ENCODE results near the gene ACIN1.

Gene ACIN1

DNA sequence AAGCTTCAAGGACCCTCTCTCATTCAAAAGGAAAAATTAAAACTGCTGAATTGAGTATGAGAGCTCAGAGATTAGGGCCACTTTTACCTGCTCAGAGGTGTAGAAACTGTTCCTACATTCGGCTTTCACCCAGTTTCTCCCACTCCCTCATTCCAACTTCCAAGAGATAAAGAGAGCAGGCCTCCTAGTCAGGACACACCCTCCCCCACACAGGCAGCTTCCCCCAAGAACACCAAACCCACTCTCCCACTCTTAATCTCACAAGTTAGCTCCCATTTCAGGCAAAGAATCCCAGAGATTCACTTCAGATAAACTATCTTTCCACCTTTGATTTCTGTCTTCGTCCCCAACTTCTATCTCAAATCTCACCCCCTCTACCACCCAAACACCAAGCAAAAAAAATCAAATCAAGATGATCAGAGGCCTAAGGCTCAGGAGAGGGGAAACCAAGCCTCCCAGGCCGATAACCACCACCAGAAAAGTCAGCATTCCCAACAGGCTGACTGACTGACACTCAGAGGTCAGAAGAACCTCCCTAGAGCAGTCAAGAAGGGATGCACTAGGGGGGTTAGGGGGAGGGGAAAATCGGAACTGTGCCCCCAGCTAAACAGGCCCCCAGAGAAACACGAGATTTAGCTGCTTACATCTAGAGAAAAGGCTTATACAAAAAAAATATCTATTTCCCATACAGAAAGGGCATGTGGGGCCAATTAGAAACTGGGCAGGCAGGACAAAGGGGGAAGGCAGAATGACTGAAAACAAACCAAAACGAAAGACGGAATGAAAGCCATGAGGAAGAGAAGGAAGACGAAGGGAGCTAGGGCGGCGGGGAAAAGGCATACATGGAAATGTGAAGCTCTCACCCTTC is 24.4 kb downstream of the ACIN1 start:
- Mint-ChIP-seq H3K4me3 (peak overlapping the region; percentile 98), H3K36me3 (ENCODE audit: low read depth) (peaks cover 94% of the 10 kb centered on the region), H3K4me1 (ENCODE audit: low read depth) (peaks cover 43% of the 10 kb centered on the region), H3K9me3 (no peaks in the 10 kb centered on the region), H3K27ac (peak overlapping the region; percentile 97), H3K27me3 (no peaks in the 10 kb centered on the region)
- no peak for DNase-seq

DNA sequence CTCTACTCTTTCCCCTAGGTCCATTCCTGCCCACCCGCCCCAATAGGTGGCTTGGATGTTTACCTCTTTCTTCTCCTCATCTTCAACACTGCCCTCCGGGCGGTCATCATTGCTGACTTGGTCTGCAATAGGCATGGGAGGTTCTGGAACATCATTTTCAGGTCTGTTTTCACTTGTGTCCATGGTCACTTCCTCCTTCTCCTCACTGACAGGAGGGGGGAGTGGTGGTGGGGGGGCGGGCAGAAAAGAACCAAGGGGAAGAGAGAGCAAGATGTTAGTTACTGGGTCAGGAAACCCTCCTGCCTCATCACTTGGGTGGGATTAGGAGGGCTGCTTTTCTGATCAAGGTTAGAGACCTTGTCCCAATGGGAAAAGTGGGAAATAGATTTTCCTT is 25.5 kb downstream of the ACIN1 start:
- H3K9me3 Mint-ChIP-seq: no peaks in the 10 kb centered on the region
- peaks cover 44% of the 10 kb centered on the region for H3K4me1 Mint-ChIP-seq (ENCODE audit: low read depth)
- H3K27me3 Mint-ChIP-seq: no peaks in the 10 kb centered on the region
- DNase-seq: no peak
- H3K4me3 Mint-ChIP-seq: peak overlapping the region; percentile 98
- peak overlapping the region; percentile 85 for H3K27ac Mint-ChIP-seq
- peaks cover 92% of the 10 kb centered on the region for H3K36me3 Mint-ChIP-seq (ENCODE audit: low read depth)

DNA sequence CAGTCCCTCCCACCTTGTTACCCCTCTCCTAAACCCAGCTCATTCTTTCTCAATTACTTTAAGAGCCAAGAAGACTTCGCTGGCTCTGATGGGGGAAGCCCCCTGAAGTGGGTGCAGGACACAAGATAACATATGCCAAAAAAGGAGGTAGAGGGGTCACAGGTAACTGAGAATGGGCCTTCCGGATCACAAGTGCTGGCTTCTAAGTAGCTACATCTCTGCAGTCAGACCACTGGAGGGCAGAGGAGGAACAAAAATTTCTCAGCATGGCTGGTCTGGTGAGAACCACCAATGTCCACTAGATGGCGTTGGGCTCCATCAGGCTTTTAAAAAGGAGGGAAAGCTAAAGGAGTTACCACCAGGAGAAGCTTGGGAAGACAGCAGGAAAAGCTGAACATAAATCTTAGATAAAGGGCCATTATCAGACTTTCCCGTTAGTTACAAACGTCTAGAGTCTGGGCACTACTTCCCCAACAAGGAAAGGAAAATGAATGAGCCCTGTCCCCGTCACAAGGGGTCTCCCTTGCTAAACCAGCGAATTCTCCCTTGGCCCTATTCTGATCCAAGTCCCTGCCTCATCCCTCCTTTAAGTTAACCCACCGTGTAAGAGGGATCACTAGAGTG is 26.0 kb downstream of the ACIN1 start:
- H3K9me3 Mint-ChIP-seq: no peaks in the 10 kb centered on the region
- peak overlapping the region; percentile 98 for H3K4me3 Mint-ChIP-seq
- H3K4me1 Mint-ChIP-seq (ENCODE audit: low read depth): peaks cover 44% of the 10 kb centered on the region
- DNase-seq: peak; percentile 70
- peak overlapping the region; percentile 85 for H3K27ac Mint-ChIP-seq
- H3K27me3 Mint-ChIP-seq: no peaks in the 10 kb centered on the region
- peaks cover 93% of the 10 kb centered on the region for H3K36me3 Mint-ChIP-seq (ENCODE audit: low read depth)

DNA sequence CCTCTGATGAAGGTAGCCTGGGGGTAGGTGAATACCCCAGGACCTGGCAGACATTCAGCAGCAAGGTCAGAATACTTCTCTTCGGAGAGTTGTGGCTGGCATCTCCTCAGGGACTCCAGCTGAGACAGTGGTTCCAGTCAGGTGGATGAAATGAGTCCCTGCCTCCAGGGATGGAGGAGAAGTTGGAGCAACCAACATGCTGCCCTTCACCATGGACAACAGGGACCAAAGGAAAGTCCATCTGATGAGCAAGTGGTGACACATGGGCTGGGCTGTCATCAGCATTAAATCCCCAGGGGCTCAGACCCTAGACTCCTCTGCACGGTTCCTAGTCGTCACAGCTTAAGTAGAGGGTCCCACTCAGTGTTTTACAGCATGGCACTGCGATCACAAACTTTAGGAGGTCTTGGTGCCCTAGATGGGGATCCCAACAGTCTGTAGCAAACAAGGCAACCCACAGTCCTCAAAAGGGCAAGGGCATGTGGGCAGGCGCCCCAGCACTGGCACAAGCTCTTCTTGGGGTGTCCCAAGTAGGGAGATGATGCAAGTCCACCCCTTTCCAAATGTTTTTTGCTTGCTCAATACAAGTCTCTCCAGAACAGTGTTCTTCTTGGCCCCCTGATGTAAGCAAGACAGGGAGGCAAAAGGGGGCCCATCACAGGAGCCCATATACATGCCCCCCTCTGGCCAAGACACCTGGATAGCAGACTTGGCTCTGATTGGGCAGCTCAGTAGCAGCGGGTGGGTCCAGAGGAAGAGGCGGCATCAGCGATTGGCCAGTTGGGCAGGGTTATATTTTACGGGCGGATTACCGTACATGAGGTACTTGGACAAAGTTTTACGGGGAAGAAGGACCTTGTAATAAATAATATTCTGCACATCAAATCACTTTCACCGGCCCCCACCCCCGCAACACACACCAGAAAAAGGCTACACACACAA is 26.8 kb downstream of the ACIN1 start:
- H3K27me3 Mint-ChIP-seq: no peaks in the 10 kb centered on the region
- H3K4me3 Mint-ChIP-seq: peak overlapping the region; percentile 98
- no peaks in the 10 kb centered on the region for H3K9me3 Mint-ChIP-seq
- H3K27ac Mint-ChIP-seq: peak overlapping the region; percentile 85
- DNase-seq: peak; percentile 22
- H3K36me3 Mint-ChIP-seq (ENCODE audit: low read depth): peaks cover 93% of the 10 kb centered on the region
- peaks cover 44% of the 10 kb centered on the region for H3K4me1 Mint-ChIP-seq (ENCODE audit: low read depth)

DNA sequence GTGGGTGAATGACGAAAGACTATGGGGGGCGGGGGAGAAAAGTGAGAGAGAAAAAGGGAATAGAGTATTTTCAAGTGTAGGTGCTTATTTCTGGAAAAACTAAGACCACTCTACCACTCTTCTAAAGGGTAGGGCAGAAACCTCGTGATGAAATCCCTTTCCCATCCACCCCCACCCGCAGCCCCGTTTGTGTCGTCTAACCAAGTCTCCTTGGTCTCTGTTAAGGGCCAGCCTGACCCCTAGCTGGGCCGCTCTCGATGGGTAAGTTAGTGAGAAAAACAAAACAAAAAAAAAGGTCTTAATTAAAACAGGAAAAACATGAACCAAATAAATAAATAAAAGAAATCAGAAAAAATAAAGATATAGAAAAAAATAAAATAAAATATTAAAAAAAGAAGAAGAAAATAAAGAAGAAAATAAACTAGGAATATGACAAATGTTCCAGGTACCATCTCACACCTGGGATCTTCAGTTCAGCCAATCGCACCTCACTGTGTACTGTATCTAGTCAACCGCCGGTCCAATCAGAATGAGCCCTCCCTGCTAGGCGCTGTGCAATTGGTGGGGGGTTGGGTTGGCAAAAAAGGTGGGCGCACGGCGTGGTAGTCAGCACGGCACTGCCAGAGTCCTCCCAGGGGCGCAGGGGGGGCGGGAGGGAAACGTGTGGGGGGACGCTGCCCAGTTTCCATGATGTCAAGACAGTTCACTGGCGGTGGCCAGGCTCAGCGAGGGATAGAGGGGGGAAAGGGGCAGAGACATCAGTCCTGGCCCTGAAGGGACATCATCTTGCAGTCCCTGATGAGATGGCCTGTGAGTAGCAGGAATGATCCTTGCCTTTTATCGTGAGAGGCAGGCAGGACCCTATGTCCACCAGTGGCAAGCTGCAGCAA is 27.8 kb downstream of the ACIN1 start:
- H3K36me3 Mint-ChIP-seq (ENCODE audit: low read depth): peaks cover 93% of the 10 kb centered on the region
- no peaks in the 10 kb centered on the region for H3K27me3 Mint-ChIP-seq
- H3K4me1 Mint-ChIP-seq (ENCODE audit: low read depth): peaks cover 38% of the 10 kb centered on the region
- H3K27ac Mint-ChIP-seq: peak overlapping the region; percentile 47
- DNase-seq: peak; percentile 20
- H3K9me3 Mint-ChIP-seq: no peaks in the 10 kb centered on the region
- H3K4me3 Mint-ChIP-seq: no peak overlapping the region

DNA sequence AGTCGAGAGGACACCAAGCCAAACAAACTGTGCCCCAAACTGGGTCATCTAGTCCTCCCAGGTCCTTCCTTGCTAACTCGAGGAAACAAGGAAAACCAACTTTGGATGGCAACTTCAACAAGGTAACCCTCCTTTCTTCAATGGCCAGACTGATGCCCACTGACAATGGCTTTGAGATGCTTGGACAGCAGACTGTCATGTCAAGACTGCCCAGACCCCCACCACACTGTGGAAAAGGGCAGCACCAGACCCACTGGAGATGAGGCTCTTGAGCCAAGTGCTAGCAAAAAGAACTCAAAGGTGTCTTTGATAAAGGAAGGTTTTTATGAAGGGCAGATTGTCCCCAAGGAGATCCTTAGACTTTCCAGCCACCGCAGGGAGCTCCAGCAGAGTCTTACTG is 28.6 kb downstream of the ACIN1 start:
- H3K36me3 Mint-ChIP-seq (ENCODE audit: low read depth): peaks cover 92% of the 10 kb centered on the region
- H3K27ac Mint-ChIP-seq: peak overlapping the region; percentile 47

DNA sequence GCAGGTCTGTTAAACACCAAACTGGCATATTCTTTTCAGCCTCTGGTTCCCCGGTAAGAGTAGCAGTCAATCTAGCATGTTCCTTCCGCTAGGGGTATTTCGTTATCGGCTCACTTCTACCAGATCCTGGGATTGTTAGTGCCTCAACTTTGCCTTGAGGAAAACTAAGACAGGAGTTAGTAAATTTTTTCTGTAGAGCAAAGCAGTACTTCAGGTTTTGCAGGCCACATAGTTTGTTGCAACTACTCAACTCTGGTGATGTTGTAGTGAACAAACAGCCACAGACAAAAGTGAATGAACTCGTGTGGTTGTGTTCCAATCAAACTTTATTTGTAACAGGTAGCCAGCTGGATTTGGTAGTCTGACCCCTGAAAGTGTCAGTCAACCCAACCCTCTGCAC is 31.3 kb downstream of the ACIN1 start:
- DNase-seq: no peak
- peaks cover 97% of the 10 kb centered on the region for H3K36me3 Mint-ChIP-seq (ENCODE audit: low read depth)
- H3K4me1 Mint-ChIP-seq (ENCODE audit: low read depth): peaks cover 10% of the 10 kb centered on the region
- H3K27ac Mint-ChIP-seq: peak overlapping the region; percentile 22
- no peak overlapping the region for H3K4me3 Mint-ChIP-seq
- no peaks in the 10 kb centered on the region for H3K27me3 Mint-ChIP-seq
- no peaks in the 10 kb centered on the region for H3K9me3 Mint-ChIP-seq

More for the DNA sequence above, 28.6 kb downstream of the ACIN1 start:
- Mint-ChIP-seq H3K4me1 (ENCODE audit: low read depth) (peaks cover 30% of the 10 kb centered on the region), H3K9me3 (no peaks in the 10 kb centered on the region), H3K27me3 (no peaks in the 10 kb centered on the region), H3K4me3 (no peak overlapping the region)
- peak; percentile 9 for DNase-seq

DNA sequence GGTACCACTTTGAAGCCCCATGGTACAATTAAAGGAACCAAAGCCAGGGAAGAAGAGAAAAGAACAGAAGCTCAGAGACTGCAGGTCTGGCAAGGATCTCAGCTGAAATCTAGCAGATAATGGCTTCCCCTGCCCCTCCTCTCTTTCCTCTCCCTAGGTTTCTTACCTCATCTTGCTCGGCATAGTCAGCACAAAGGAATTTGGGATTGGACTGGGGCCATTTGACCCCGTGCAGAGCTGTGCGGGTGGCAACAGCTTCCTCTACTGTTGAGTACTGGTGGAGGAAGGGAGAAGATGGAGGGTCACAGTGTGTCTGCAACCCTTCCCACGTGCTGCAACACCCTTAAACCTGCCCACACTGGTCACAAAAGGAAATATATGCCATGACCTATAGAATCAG is 32.9 kb downstream of the ACIN1 start:
- Mint-ChIP-seq H3K36me3 (ENCODE audit: low read depth) (peaks cover 88% of the 10 kb centered on the region), H3K4me1 (ENCODE audit: low read depth) (peaks cover 12% of the 10 kb centered on the region), H3K27me3 (no peaks in the 10 kb centered on the region), H3K27ac (peak overlapping the region; percentile 4), H3K4me3 (no peak overlapping the region), H3K9me3 (no peaks in the 10 kb centered on the region)
- peak; percentile 5 for DNase-seq

DNA sequence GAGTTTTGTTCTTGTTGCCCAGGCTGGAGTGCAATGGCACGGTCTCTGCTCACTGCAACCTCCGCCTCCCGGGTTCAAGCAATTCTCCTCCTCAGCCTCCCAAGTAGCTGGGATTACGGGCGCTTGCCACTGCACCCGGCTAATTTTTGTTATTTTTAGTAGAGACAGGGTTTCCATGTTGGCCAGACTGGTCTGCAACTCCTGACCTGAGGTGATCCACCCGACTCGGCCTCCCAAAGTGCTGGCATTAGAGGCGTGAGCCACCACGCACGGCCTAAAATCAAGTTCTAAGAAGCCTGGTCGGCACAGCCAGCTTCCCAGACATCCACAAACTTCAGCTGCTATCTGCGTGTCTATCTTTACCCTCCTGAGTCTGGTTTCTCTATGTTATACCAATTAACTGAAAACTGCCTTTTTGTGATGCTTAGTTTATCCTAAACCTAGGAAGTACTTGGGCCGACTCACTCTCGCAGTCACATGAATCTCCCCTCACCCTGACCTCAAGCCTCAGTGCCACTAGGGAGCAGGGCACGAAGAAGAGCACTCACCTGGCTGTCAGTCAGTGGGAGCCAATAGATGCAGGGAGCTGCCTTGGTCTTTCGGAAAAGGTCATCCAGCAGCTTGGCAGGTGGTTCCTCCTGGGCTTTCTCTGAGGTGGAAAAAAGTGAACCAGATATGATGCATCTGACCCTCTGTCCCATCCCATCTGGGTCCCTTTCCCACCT is 34.2 kb downstream of the ACIN1 start:
- H3K27me3 Mint-ChIP-seq: peaks cover 4% of the 10 kb centered on the region
- peak overlapping the region; percentile 47 for H3K27ac Mint-ChIP-seq
- no peaks in the 10 kb centered on the region for H3K9me3 Mint-ChIP-seq
- H3K4me1 Mint-ChIP-seq (ENCODE audit: low read depth): peaks cover 21% of the 10 kb centered on the region
- H3K4me3 Mint-ChIP-seq: no peak overlapping the region
- peaks cover 75% of the 10 kb centered on the region for H3K36me3 Mint-ChIP-seq (ENCODE audit: low read depth)
- no peak for DNase-seq

DNA sequence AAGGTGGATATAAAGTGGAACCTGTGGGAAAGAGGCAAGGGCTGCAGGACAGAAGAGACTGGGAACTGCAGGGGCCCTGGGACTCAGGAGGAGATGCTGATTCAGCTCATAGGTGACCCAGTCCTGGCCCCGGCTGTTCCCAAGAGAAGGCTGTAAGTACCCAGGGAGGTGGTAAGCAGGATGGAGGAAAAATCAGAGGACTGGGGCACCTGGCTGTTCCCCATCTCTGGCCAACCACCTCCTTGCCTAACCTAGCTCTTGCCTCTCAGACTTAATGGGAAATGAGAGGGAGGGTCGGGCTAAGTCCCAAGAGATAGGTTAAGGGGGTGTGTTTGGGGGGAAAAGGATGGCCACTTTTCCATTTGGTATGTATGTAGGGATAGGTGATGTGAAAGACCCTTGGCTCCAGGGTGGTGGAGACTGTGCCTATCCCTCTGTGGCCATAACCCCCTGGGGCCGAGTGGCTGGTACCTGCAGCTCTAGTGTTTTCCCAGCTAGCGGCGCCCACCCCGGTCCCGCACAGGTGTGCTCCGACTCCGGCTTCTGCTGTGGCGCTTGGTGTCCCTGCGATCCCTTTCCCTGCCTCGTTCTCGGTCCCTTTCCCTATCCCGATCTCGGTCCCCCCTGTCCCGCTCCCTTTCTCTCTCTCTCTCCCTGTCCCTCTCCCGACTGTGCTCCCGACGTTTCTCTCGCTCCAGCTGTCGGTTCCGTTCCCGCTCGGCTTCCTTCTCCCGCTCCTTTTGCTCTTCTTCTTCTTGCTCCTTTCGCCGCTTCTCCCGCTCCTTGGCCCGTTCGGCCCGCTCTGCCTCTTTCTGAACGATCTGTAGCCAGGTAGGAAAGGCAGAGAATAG is 36.1 kb downstream of the ACIN1 start:
- Mint-ChIP-seq H3K27me3 (peaks cover 4% of the 10 kb centered on the region), H3K27ac (no peak overlapping the region), H3K9me3 (no peaks in the 10 kb centered on the region), H3K4me3 (no peak overlapping the region), H3K36me3 (ENCODE audit: low read depth) (peaks cover 59% of the 10 kb centered on the region), H3K4me1 (ENCODE audit: low read depth) (peaks cover 20% of the 10 kb centered on the region)
- DNase-seq: no peak

DNA sequence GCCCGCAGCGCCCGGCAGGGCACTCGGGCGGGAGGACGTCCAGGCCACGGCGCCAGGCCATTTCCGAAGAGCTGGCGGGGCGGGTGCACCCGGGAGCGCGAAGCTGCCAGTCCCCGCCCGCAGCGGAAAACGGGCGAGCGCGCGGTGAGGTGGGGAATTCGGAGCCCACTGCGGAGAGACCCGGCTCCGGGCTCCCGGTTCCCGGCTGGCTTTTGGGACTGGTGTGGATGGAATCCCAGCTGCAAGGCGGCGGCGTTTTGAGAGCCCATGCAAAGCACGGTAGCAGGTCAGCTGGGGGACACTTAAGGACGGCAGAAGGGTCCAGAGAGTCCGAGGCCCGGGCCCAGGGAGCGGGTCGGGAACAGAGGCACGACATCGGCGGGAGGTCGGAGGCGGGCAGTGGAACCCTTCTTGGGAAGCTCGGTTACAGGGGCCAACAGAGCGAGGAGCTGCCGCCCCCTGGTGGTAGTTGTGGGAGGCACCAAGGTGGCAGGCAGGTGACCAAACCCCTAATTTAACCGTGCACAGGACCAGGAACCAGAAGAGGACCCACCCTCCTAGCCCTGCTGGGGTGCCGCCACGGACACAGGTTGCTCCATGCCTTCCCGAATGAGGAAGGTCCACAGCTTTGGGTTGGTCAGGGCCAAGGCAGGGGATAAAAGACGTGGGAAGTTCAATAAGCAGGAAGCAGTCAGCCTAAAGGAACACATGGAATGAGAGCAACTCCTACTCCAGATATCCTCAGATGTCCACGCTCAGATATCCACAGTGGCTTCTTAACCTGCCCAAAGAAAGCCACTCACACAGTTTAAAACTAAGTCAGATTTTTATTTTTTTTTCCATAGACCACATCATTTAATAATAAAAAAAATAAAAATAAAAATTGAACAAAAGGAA is 36.9 kb downstream of the ACIN1 start:
- Mint-ChIP-seq H3K27me3 (peaks cover 4% of the 10 kb centered on the region), H3K36me3 (ENCODE audit: low read depth) (peaks cover 50% of the 10 kb centered on the region), H3K27ac (peak overlapping the region; percentile 82), H3K4me1 (ENCODE audit: low read depth) (peaks cover 20% of the 10 kb centered on the region), H3K4me3 (peak overlapping the region; percentile 82), H3K9me3 (no peaks in the 10 kb centered on the region)
- DNase-seq: peak; percentile 91

Measured in activated T-cell treated with anti-CD3 and anti-CD28 coated beads, Interleukin-2, amount 50 U/mL, for 24 hours (primary cell).